Dendritic cell treated with granulocyte-macrophage colony-stimulating factor and Interleukin-4, amounts not matched to agents 40 ng/mL and 50 ng/mL, for 4 days (primary cell): ENCODE measurements around the gene ANAPC2.
A peak's percentile ranks its signal among the peaks of the same experiment; 100 is the strongest.

ENCODE experiments used
- H3K27ac Mint-ChIP-seq: one replicate; pipeline ENCODE4 v1.8.0; 2022; ENCODE audit warnings: mild to moderate bottlenecking, mixed read lengths
- H3K27me3 Mint-ChIP-seq: one replicate; pipeline ENCODE4 v1.8.0; 2022; ENCODE audit warnings: mild to moderate bottlenecking, mixed read lengths
- H3K36me3 Mint-ChIP-seq: one replicate; pipeline ENCODE4 v1.8.0; 2022; ENCODE audit warnings: low read depth, mixed read lengths
- H3K4me1 Mint-ChIP-seq: one replicate; pipeline ENCODE4 v1.8.0; 2022; ENCODE audit warnings: low read depth, mixed read lengths
- H3K4me3 Mint-ChIP-seq: one replicate; pipeline ENCODE4 v1.8.0; 2022; ENCODE audit warnings: mild to moderate bottlenecking, moderate library complexity, mixed read lengths
- H3K9me3 Mint-ChIP-seq: one replicate; pipeline ENCODE4 v1.8.0; 2022; ENCODE audit warnings: mixed read lengths
- intact Hi-C: fragments of 100-400 bp; cut with micrococcal nuclease; formaldehyde crosslinking; loops from one replicate; pipeline ENCODE4 v1.15.0; 2022

ANAPC2 gene

GRCh38 chr9:137198051-137198901 is 9.9 kb upstream of the ANAPC2 start:
- H3K4me1 Mint-ChIP-seq: peaks cover 69% of the 10 kb centered on the region
- peak overlapping the region; percentile 86 for H3K4me3 Mint-ChIP-seq
- no peaks in the 10 kb centered on the region for H3K27me3 Mint-ChIP-seq
- peak overlapping the region; percentile 48 for H3K27ac Mint-ChIP-seq
- no peaks in the 10 kb centered on the region for H3K9me3 Mint-ChIP-seq
- H3K36me3 Mint-ChIP-seq: peaks cover 40% of the 10 kb centered on the region
- intact Hi-C loops: no loop called here

- H3K27me3 Mint-ChIP-seq: no peaks in the 10 kb centered on the region
- intact Hi-C loops: no loop called here
These were observed 7.3 kb upstream of the ANAPC2 start for GRCh38 chr9:137195525-137196220.

GRCh38 chr9:137194909-137195308 is 6.5 kb upstream of the ANAPC2 start:
- Mint-ChIP-seq H3K36me3 (peaks cover 64% of the 10 kb centered on the region), H3K4me1 (peaks cover 71% of the 10 kb centered on the region), H3K27me3 (no peaks in the 10 kb centered on the region), H3K9me3 (no peaks in the 10 kb centered on the region), H3K4me3 (no peak overlapping the region), H3K27ac (no peak overlapping the region)
- intact Hi-C loops: no loop called here

More at GRCh38 chr9:137195525-137196220, 7.3 kb upstream of the ANAPC2 start:
- peaks cover 63% of the 10 kb centered on the region for H3K4me1 Mint-ChIP-seq
- peaks cover 57% of the 10 kb centered on the region for H3K36me3 Mint-ChIP-seq
- H3K9me3 Mint-ChIP-seq: no peaks in the 10 kb centered on the region
- no peak overlapping the region for H3K4me3 Mint-ChIP-seq
- H3K27ac Mint-ChIP-seq: no peak overlapping the region

- Mint-ChIP-seq H3K36me3 (peaks cover 64% of the 10 kb centered on the region), H3K4me3 (no peak overlapping the region), H3K27me3 (no peaks in the 10 kb centered on the region), H3K9me3 (no peaks in the 10 kb centered on the region), H3K27ac (no peak overlapping the region), H3K4me1 (peaks cover 72% of the 10 kb centered on the region)
- intact Hi-C loops: no loop called here
These were observed 6.0 kb upstream of the ANAPC2 start for GRCh38 chr9:137194388-137194787.

- Mint-ChIP-seq H3K4me1 (peaks cover 71% of the 10 kb centered on the region), H3K4me3 (no peak overlapping the region), H3K9me3 (no peaks in the 10 kb centered on the region), H3K27ac (no peak overlapping the region), H3K36me3 (peaks cover 68% of the 10 kb centered on the region), H3K27me3 (no peaks in the 10 kb centered on the region)
- intact Hi-C loops: no loop called here
These were observed 5.4 kb upstream of the ANAPC2 start for GRCh38 chr9:137193771-137194170.

GRCh38 chr9:137192859-137193258 is 4.5 kb upstream of the ANAPC2 start:
- intact Hi-C loops: no loop called here
- Mint-ChIP-seq H3K36me3 (peaks cover 72% of the 10 kb centered on the region), H3K9me3 (no peaks in the 10 kb centered on the region), H3K4me3 (no peak overlapping the region), H3K27me3 (no peaks in the 10 kb centered on the region), H3K4me1 (peaks cover 63% of the 10 kb centered on the region), H3K27ac (no peak overlapping the region)

GRCh38 chr9:137192448-137192780 is 4.1 kb upstream of the ANAPC2 start:
- intact Hi-C loops: no loop called here
- H3K27me3 Mint-ChIP-seq: no peaks in the 10 kb centered on the region
- no peak overlapping the region for H3K4me3 Mint-ChIP-seq
- no peaks in the 10 kb centered on the region for H3K9me3 Mint-ChIP-seq
- H3K27ac Mint-ChIP-seq: no peak overlapping the region
- H3K36me3 Mint-ChIP-seq: peaks cover 77% of the 10 kb centered on the region
- peaks cover 63% of the 10 kb centered on the region for H3K4me1 Mint-ChIP-seq

GRCh38 chr9:137191691-137192447 is 3.5 kb upstream of the ANAPC2 start:
- intact Hi-C loops: no loop called here
- Mint-ChIP-seq H3K4me1 (peaks cover 63% of the 10 kb centered on the region), H3K27me3 (no peaks in the 10 kb centered on the region), H3K9me3 (no peaks in the 10 kb centered on the region), H3K36me3 (peaks cover 74% of the 10 kb centered on the region), H3K4me3 (no peak overlapping the region), H3K27ac (no peak overlapping the region)

- no peak overlapping the region for H3K4me3 Mint-ChIP-seq
- H3K36me3 Mint-ChIP-seq: peaks cover 73% of the 10 kb centered on the region
- no peaks in the 10 kb centered on the region for H3K9me3 Mint-ChIP-seq
- H3K27me3 Mint-ChIP-seq: no peaks in the 10 kb centered on the region
- no peak overlapping the region for H3K27ac Mint-ChIP-seq
- intact Hi-C loops: no loop called here
- peaks cover 65% of the 10 kb centered on the region for H3K4me1 Mint-ChIP-seq
These were observed 2.9 kb upstream of the ANAPC2 start for GRCh38 chr9:137191245-137191644.

GRCh38 chr9:137190315-137190856 is 2.0 kb upstream of the ANAPC2 start:
- Mint-ChIP-seq H3K9me3 (no peaks in the 10 kb centered on the region), H3K27ac (peak overlapping the region; percentile 90), H3K4me3 (peak overlapping the region; percentile 96), H3K27me3 (no peaks in the 10 kb centered on the region), H3K36me3 (peaks cover 76% of the 10 kb centered on the region), H3K4me1 (peaks cover 66% of the 10 kb centered on the region)
- intact Hi-C loops: no loop called here

GRCh38 chr9:137189297-137190295 is 1.2 kb upstream of the ANAPC2 start:
- no peaks in the 10 kb centered on the region for H3K9me3 Mint-ChIP-seq
- H3K27me3 Mint-ChIP-seq: no peaks in the 10 kb centered on the region
- H3K4me1 Mint-ChIP-seq: peaks cover 64% of the 10 kb centered on the region
- intact Hi-C loops: loop anchor here (5.0 kb wide), 1 partner anchor 33 kb away; the partner anchor contains the start of gene RNF208
- peak overlapping the region; percentile 90 for H3K27ac Mint-ChIP-seq
- H3K36me3 Mint-ChIP-seq: peaks cover 77% of the 10 kb centered on the region
- H3K4me3 Mint-ChIP-seq: peak overlapping the region; percentile 96

GRCh38 chr9:137188086-137188489 is 272 bp downstream of the ANAPC2 start:
- peak overlapping the region; percentile 96 for H3K4me3 Mint-ChIP-seq
- no peaks in the 10 kb centered on the region for H3K9me3 Mint-ChIP-seq
- H3K36me3 Mint-ChIP-seq: peaks cover 92% of the 10 kb centered on the region
- H3K27ac Mint-ChIP-seq: peak overlapping the region; percentile 90
- intact Hi-C loops: loop anchor here (1.0 to 5.0 kb wide), 2 partner anchors 17 to 34 kb away; partner anchors contain the start of genes NDOR1, RNF208 and TMEM203
- H3K4me1 Mint-ChIP-seq: peaks cover 62% of the 10 kb centered on the region
- no peaks in the 10 kb centered on the region for H3K27me3 Mint-ChIP-seq

GRCh38 chr9:137187386-137187785 is 974 bp downstream of the ANAPC2 start:
- Mint-ChIP-seq H3K27ac (peak overlapping the region; percentile 90), H3K27me3 (no peaks in the 10 kb centered on the region), H3K9me3 (no peaks in the 10 kb centered on the region), H3K36me3 (peaks cover 95% of the 10 kb centered on the region), H3K4me3 (peak overlapping the region; percentile 96), H3K4me1 (peaks cover 57% of the 10 kb centered on the region)
- intact Hi-C loops: loop anchor here (5.0 kb wide), 1 partner anchor 35 kb away; the partner anchor contains the start of gene RNF208
